DLD1 (cell line): Measurements from ENCODE around the gene LPP.

Source experiments
- in situ Hi-C: cut with HindIII; loops from 2 replicates; pipeline ENCODE4 v1.10.0; 2017; ENCODE audit warnings: low sequenced_read_pairs

LPP gene

DNA sequence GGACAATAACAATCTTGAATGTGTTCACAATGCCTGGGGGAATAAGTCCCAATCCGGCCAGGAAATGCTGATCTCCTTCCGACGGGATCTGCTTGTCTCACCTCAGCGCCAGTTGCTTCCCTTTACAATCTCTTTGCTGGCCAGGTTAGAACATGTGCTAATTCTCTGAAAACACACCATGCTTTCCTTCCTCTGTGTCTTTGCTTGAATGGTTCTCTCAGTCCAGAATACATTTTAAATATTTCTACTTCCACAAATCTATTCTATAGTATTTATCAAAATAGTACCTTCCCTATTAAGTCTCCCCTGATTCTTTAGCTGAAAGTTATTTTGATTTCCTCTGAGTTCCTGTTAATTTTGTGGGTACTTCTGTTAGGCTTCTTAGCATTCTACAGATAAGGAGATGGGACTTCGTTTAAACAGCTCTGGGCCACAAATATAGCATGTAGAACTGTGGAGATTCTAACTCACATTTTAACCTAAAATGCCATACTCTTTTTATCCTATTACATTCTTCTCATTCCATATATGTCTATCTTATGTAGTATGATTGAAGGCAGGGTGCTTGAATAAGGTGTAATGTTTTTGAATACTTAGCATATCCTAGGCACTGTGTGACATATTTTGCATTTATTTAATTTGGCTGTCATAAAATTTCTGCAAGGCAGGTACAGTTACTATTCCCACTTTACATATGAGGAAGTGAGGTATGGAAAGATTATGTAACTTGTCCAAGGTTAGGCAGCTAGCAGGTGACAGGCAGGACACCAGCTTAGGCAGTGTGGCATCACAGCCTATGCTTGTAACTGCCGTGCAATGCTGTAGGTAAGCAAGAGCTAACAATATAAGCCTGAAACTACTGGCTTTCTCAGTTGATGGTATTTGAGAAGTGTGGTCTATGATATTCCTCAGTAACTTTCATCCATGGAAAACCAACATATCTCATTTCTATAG, 299.8 kb downstream of the LPP start:
- in situ Hi-C loops: no loop called here

DNA sequence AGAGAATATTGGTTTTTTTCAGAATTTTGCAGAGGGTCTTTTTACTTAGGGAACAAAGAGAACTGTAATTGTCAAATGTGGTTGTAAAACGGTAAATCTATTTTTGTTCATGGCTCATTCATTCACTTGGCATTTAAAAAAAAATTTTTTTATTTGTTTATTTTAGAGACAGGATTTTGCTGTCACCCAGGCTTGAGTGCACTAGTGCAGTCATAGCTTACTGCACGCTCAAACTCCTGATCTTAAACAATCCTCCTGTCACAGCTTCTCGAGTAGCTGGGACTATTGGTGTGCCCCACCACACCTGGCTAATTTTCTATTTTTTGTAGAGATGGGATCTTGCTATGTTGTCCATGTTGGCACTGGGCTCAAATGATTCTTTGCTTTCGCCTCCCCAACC, 301.8 kb downstream of the LPP start:
- in situ Hi-C loops: no loop called here

DNA sequence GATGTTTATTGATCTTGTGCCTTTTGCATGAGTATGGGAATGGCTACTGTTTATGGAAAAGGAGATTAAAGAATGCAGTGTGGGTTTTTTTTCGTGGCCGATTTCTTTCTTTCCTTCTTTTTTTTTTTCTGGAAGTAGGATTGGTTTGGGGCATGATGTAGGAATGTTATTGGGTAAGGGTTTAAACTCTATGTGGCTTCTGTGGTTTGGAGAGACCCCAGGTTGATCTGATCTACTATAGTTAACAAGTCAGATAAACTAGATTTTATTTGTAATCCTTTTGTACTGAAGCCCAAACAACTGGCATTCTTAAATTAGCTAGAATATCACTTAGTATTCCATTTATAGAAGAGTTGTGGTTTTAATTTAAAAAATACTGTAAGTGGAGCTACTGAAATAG, 304.8 kb downstream of the LPP start:
- in situ Hi-C loops: no loop called here

DNA sequence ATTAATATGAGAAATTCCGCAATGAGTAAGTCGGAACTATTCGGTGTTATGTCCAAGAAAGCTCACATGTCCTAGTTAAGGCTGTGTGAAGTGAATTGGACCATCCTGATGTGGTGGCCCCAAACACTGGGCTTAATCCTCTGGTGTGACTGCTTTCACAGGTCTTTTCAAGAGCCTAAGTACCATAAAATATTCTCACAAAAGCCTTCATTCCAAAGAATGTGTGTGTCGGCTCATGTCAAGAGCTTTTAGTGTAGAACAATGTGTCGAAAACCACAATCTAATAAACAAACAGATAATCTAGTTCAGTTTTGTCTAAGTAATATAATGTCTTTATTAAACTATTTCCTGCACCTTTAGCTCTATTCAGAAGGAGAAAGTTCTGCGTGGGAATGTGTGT, 311.4 kb downstream of the LPP start:
- in situ Hi-C loops: no loop called here

DNA sequence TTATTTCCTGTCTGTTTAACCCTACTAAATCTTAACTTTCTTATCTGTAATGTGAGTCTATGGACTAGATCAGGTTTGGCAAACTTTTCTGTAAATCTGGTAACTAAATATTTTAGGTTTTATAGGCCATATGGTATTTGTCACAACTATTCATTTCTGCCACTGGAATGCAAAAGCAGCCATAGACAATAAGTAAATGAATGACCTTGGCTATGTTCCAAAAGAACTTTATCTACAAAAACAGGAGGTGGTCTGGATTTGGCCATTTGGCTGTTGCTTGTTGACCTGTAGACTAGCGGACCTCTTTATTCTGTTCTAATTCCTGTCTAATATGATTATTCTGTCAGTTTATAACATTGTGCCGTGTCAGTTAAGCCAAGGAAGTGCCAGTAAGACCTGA, 314.2 kb downstream of the LPP start:
- in situ Hi-C loops: no loop called here

DNA sequence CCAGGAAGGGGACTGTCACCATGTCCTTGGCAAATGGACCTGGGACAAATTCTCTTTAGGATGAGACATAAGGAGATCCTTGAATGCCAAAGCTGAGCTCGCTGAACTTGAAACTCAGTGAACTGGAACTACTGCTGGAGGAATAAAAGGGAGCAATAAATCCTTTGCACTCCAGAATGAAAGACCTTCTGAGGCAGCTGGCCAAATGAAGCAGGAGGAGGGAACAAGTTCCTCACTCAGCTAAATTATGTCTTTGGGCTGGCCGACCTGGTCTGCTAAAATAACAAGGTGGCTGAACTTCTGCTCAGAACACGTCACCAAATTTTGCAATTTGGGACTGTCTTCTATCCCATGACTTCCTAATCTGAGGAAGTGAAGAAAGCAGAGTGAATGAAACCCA, 314.7 kb downstream of the LPP start:
- in situ Hi-C loops: no loop called here

DNA sequence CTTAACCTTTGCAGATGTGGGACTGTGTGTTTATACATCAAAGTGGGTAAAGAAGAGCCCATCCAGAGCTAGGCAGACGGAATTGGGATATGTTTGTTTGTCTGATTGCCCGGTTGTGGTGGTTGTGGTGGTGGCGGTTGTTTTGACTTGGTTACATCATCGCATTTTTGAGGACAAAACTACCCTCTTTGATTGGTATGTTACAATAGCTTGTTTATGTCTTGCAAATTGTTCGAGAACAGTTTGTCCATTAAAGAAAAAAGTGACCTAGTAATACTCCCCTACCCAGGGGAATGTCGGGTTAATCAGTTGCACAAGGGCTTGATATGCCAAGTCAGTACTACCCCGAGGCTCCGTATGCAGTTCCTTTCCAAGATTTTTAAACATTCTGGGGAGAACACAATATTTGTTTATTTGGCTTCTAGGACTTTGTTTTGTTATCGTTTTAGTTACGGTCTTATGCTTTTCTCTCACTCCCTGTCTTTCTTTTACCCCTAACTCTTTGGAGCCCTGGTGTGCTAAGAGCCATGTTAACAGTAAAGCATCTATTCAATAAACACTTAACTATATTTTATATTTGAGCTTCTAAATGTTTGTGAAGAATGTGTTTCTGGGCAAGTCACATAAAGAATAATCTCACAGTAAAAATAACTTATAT, 315.4 kb downstream of the LPP start:
- in situ Hi-C loops: no loop called here

DNA sequence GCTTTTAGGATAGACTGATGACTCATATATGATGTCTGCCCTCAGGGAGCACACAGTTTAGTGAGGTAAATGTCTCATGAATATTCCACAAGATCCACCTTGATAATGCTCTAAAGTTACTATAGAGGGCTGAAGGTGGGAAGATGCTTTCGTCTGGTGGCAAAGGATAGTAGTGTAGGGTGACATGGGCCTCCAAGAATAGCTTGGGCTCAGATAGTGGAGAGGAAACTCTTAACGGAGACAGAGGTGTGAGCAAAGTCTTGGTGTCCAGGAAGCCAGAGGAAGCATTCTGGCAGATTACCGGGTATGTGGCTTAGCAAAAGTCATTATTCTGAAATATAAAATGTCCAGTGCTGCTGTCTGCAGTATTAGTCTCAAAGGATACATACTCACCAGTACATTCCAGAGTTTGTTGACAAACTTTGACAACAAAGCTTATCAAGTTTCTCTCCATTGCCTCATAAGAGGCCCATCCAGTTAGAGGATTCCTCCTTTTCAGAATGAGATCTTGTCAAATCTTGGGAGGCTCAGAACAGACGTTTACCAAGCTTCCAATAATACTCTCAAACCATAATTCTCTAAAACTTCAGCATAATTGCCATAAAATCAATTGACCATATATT, 316.7 kb downstream of the LPP start:
- in situ Hi-C loops: no loop called here

DNA sequence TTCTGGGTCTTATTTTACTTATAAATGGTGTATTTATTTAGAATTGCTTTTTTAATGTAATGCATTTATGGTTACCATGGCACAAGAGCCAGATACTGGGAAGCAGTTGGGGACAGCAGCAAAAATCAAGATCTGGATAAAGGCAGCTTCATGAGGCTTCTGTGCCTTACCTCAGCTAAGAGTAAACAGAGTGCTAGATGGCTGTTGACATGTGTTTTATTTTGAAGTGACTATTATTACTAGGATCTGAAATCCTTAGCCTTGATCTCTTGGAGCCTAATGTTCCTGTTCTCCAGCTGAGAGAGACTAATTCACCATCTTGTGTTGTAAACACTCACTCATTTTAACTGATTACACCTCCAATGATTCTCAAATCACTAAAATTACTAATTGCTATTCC, 317.8 kb downstream of the LPP start:
- in situ Hi-C loops: no loop called here

DNA sequence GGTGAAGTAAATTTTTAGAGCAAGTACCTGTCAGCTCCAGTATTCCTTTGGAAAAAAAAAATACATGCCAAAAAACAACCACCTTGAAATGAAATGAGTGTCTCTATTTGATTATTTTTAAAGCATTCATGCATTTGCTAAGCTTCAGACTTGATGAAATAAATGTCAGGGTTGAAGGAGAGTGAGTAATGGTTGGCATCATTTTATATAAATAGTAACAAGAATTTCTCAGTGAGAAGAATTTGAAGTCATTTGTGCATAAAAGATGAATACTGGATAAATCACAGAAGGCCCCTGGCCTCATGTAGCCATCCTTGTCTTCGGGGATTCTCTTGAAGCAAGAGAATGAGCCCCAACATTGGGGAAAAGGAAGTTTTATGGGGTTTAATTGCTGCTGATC, 318.4 kb downstream of the LPP start:
- in situ Hi-C loops: no loop called here

DNA sequence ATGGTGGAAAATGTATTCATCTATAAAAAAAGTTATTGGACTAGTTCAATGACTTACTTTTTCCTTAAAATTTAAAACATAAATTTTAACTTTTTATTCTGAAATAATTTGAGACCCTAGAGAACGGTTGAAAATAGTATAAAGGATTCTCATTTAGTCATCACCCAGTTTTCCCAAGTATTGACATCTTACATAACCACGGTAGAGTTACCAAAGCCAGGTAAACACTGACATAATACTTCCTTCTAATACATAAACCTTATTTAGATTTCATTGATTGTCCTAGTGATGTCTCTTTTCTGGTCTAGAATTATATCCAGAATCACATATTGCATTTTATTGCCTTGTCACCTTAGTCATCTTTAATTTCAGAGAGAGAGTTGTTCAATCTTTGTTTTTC, 319.1 kb downstream of the LPP start:
- in situ Hi-C loops: no loop called here

DNA sequence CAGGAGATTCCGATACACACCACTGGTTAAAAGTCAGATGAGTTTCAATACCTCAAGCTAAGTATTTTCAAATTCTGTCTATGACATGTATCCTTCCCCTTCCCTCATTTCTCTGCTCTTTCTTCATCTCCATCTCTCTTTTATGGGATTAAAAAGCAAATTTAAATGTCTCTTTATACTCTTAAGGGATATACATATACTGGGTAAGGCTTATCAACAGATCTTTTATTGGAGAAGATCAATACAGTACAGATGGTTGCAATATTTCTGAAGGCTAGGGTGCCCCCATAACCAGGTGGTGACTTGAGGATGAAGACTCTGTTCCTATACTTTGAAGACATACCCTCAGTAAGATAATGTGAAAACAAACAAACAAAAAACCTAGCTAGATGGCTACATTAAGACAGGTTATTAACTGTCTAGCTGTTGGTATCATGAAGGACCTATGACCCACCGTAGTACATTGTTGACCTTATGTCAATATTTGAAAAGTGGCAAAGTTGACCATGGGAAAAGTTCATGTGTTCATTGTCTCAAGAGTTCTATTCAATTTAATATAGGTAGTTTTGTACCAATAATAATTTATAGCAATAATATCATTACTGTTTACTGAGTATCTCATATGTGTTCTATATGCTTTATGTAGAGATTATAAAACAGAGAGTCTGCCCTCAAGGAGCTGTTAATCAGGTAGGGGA, 319.8 kb downstream of the LPP start:
- in situ Hi-C loops: no loop called here

DNA sequence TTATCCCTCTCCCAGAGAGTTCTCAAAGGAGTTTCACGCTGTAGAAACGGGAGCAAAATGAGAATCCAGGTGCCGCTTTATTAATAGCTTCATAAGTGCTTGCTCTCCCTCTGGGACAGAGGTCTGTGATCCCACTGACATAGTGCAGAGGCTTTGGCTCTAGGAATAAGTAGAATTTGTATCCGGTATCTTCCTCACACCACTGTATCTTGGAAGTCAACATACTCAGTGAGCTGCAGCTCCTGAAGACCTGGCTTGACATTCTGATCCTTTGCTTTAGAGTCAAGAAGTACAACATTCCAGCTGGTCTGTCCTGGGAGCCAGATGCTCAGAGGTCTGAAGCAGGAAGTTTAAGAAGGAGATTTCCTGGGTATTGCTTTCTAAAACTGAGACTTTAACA, 323.0 kb downstream of the LPP start:
- in situ Hi-C loops: no loop called here

DNA sequence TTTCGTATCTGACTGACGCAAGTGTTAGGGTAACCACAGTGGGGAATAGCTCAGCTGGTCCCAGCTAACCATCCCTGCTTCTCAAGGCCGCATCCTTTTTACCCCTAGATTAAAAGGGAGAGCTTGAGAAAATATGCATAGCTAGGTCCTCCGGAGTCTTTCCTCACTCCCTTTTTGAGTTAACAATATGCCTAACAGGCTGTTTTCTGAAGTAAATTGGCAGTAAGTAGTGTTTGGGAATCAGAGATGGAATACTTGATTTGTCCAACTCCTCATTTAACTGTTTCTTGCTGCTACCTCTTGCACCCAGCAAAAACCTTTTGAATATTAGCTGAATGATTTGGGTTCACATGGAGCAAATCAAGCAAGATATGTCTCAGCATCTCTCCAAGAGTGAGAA, 326.1 kb downstream of the LPP start:
- in situ Hi-C loops: no loop called here

DNA sequence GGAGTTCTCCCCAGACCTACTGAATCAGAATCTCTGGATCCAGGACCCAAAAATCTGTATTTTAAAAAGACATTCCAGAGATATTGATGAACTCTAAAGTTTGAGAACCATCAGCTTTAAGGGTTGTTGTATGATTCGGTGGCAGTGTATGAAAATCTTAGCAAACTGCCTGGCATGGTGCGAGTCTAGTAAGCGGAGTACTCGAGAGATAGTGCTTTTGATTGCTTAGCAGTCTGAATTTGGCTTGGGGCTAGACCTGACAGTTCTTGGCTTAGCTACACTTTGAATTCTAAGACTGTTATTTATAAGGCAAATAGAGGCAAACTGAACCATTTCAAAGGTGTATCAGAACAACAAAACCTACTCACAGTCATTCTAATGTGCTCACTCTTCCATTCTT, 329.0 kb downstream of the LPP start:
- in situ Hi-C loops: no loop called here

DNA sequence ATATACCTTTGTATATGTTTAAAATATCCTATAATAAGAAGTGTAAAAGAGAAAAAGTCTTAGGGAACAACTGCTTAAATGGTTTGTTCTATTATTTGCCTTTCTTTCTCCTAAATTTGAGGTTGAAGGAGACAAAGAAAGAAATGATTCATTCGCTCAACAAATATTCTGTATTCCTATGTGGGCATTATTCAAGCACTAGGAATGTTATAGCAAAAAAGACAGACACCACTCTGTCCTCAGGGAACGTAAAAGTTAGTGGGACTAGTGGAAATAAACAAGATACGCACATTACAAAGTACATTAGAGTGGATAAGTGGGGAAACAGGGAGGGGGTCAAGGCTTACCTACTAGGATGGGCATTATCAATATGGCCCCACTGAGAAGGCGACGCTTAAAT, 332.2 kb downstream of the LPP start:
- in situ Hi-C loops: no loop called here

DNA sequence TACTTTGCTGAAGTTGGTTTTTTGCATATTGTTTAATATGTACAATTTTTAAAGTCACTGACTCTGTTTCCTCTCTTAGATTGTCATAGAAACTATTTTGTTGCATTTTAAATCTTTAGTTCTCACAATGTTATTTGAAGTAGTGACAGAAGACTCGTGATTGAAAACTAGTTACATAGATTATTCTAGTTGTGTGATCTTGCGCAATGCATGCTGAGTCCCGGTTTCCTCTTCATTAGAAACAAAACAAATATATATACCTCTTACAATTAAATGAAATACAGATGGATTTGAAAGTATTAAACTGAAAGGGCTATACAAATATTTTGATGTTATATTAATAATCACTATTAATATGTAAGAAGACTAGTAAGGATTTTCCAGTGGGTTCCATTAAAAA, 333.0 kb downstream of the LPP start:
- in situ Hi-C loops: no loop called here

DNA sequence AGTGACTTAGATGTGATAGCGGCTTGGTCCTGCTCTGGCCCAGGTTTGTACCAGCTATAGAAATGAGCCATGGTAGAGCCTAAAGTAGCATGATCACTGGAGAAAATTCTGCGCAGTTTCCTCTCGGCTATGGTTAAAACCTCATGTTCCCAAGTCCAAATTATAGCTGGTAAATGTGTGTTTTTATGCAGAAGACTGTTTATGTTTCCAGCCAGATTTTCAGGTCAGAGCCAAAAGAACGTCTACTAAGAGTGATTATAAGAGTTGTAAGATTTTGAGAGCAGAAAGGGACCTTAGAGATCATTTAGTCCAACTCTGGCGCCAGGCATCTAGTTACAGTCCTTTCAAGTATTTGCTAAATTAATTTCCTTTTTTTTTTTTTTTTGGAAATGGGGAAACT, 333.7 kb downstream of the LPP start:
- in situ Hi-C loops: no loop called here

DNA sequence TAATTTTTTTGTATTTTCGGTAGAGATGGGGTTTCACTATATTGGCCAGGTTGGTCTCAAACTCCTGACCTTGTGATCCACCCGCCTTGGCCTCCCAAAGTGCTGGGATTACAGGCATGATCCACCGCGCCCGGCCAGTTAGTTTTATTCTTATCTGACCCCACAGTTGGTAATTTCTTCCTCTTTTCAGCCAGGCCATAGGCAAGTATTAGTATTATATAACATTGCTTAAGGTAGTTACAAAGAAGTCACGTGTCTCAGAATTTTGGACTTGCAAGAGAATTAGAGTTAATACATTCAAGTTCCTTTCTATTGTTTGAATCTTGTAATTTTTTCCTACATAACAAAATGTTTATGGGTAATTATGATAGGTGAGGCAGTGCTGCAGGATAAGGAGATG, 334.8 kb downstream of the LPP start:
- in situ Hi-C loops: no loop called here

DNA sequence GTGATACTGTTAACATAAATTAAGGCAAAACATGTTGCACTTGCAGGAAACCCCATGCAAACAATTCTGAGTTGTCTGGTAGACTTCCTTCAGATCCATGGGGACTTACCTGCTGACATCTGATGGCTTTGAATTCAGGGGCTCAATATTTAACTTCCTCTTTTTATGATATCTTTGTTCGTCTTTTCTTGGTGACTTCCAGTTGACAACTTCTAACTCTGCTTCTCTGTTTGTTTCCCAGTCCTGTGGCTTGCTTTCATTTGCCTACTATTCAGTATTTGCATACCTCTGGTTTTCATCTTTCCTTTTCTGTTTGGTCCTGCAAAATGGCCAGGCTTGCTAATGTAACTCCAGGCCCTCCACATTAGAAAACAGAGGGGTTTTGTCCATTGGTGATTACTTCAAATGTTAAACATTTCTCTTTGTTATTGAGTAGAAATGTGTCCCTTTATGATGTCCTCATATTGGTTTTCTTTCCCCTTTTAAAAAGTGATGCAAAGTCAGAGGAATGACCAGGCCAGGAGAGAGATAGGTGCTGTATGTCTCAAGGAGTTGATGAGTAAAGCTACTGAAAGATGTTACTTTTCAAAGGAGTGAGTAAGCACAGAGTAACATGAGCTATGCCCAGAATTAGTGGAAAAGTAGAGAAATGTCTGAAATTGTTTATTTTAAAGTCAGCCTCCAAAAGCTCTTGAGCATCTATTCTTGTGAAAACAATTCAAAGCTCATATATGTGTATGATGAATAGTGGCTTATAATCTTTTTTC, 335.9 kb downstream of the LPP start:
- in situ Hi-C loops: no loop called here

DNA sequence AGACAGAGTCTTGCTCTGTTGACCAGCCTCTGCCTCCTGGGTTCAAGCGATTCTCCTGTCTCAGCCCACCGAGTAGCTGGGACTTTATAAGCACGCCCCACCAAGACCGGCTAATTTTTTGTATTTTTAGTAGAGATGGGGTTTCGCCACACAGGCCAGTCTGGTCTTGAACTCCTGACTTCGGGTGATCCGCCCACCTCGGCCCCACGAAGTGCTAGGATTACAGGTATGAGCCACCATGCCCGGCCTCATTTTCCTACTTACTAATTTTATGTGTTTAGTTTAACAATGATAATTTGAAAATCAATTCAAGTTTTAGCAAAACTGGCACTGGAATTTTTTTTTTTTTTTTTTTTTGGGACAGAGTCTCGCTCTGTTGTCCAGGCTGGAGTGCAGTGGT, 336.5 kb downstream of the LPP start:
- in situ Hi-C loops: no loop called here
